ENCODE measurements around the gene CYTH1.
"Not testable (repeated sequence)": the region's sequence is repeated elsewhere in the genome, so short reads cannot be mapped to it uniquely, and the experiment has no call there.

CYTH1 gene

DNA sequence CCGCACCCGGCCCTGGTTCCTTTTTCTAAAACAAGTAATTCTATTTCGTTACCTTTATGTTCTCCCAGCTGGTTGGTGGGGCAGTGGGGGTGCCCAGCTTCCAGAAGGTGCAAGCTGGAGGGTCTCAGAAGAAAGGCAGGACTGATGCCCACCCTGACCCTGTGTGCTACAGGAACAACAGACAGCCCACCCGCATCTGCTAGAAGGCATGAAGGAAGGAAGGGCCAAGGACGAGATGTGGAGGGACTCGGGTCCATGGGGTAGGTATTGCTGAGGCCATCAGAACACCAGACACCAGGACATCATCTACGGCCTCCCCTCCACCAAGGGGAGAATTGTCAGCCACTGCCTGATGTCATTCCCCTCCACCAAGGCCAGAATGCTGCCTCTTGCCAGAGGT, 6.4 kb upstream of the CYTH1 start:
- DNase-seq (ENCODE audit: low read depth in 2 of 2), result no peak

- no peak for DNase-seq (ENCODE audit: low read depth in 2 of 2)
Observed at GRCh38 chr17:78787444-78787843, 5.4 kb upstream of the CYTH1 start.

- no peak for DNase-seq (ENCODE audit: low read depth in 2 of 2)
Observed at GRCh38 chr17:78785663-78786057, 3.6 kb upstream of the CYTH1 start.

- DNase-seq (ENCODE audit: low read depth in 2 of 2), result no peak
Observed at GRCh38 chr17:78785011-78785662, 3.1 kb upstream of the CYTH1 start.

GRCh38 chr17:78784352-78784751, 2.3 kb upstream of the CYTH1 start:
- DNase-seq (ENCODE audit: low read depth in 2 of 2), result no peak

DNA sequence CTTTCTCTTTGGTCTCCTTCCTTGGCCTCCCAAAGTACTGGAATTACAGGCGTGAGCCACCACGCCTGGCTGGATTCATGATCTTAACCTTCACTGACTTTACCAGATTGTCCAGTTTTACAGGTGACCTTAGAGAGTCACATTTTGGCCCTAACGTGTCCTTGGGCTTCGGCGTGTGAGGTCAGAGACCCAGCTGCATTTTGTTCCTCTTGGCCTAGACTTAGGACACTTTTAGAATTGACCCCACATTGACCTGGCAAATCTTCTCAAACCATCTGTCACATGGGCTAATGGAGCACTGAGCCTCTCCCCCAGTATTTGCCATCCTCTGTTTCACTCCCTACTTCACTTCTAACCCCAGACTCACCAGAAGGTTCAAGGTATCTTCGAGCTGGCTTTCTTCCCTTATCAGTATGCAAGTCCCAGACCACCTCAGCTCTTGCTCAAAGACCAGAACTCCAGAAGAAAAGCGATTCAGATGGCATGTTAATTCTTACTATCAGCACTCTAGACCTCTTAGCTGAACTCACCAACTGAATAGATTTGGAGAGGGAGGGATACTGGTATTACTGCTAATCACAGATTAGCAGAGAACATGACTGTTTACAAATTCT, 1.7 kb upstream of the CYTH1 start:
- DNase-seq (ENCODE audit: low read depth in 2 of 2), result no peak

- no peak for DNase-seq (ENCODE audit: low read depth in 2 of 2)
Observed at GRCh38 chr17:78781104-78781892, 775 bp downstream of the CYTH1 start.

DNA sequence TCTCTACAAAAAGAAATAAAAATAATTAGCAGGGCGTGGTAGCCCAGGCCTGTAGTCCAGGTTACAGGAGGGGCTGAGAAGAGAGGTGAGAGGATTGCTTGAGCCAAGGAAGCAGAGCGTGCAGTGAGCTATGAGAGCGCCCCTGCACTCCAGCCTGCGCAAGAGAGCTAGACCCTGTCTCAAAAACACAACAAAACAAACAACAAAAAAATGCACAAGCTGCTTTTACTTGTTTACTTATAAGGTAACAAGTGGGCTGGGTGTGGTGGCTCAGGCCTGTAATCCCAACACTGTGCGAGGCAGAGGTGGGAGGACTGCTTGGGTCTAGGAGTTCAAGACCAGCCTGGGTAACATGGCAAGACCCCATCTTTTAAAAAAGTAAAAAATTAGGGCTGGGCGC, 1.7 kb downstream of the CYTH1 start:
- no peak for DNase-seq (ENCODE audit: low read depth in 2 of 2)

GRCh38 chr17:78779850-78780249, 2.2 kb downstream of the CYTH1 start:
- DNase-seq (ENCODE audit: low read depth in 2 of 2), result no peak

DNA sequence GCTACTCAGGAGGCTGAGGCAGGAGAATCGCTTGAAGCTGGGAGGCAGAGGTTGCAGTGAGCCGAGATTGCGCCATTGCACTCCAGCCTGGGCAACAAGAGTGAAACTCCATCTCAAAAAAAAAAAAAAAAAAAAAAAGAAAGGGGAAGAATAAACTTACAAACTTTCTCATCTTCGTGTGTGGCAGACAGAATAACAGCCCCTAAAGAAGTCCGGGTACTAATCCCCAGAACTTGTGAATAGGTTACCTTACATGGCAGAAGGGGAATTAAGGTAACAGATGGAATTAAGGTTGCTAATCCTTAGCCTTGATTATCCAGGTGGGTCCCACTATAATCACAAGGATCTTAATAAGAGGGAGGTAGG, 2.8 kb downstream of the CYTH1 start:
- not testable (repeated sequence) for DNase-seq (ENCODE audit: low read depth in 2 of 2)

- no peak for DNase-seq (ENCODE audit: low read depth in 2 of 2)
Observed at GRCh38 chr17:78777881-78778280, 4.2 kb downstream of the CYTH1 start.

DNA sequence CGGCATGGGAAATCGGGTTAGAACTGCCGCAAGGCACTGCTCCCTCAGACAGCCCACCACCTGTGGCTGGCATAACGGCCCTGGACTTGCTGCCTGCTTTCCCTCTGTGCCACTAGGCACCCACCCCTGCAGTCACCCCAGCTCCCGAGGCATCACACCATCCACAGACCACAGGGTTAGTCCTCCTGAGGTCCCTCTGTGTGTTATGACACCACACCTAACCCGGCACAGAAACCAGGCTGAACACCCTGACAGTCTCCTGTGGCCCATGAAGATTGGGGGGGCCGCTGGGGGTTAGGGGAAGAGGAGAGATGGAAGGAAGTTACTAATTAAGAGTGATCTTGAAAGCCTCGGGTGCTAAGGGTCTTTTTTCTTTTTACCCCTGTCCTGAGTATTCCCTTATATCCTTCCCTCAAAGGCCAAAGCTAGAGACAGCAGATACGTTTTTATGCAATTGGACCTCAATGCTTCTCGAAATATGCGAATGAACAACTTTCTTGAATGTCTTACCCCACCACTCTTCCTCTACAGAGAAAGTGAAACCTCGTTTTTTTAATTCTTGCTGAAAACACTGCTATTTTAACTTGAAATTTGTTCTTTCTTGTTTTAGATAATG, 7.0 kb downstream of the CYTH1 start:
- peak; percentile 58 to 61 for DNase-seq (ENCODE audit: low read depth in 2 of 2)

GRCh38 chr17:78774453-78774852, 7.6 kb downstream of the CYTH1 start:
- no peak for DNase-seq (ENCODE audit: low read depth in 2 of 2)

- DNase-seq (ENCODE audit: low read depth in 2 of 2), result no peak
Observed at GRCh38 chr17:78771758-78772382, 10.2 kb downstream of the CYTH1 start.

- no peak for DNase-seq (ENCODE audit: low read depth in 2 of 2)
Observed at GRCh38 chr17:78769196-78769773, 12.8 kb downstream of the CYTH1 start.

DNA sequence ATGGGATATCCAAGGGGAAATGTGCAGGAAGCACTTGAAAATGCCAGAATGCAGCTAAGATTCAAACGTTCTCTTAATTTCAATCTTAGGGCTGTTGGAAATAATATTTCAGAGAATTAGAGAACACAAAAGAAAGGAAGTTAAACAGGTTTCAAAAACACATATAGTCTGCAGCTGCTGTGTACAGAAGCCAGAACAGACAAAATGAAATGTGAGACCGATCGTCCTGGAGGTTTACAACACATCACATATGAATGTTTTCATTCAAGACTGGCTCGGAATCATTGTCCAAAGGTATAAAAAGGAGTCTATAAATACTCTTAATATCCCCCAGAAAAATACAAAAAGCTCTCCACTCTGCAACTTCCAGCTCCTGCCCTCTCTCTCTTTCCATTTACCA, 14.3 kb downstream of the CYTH1 start:
- DNase-seq (ENCODE audit: low read depth in 2 of 2), result no peak

DNA sequence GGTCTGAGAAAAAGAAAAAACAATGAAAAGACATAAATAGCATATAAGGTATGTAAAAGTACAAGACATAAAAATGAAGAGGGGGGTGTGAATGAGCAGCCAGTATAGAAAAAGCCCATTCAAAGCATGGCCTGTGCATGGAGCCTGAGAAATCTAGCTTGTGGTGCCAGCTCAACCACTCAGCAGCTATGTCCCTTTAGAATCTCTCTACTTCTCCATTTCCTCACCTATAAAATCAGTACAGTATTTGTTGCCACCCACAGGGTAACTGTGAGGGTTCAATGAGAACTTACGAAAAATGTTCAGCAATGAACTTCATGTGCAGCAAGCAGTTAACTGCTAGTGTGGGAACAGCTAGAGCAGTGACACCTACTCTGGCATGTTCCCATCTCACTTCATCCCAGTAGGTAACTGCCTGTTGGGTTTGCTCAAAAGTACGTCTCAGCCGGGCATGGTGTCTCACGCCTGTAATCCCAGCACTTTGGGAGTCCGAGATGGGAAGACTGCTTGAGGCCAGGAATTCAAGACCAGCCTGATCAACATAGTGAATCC, 15.3 kb downstream of the CYTH1 start:
- DNase-seq (ENCODE audit: low read depth in 2 of 2), result no peak

DNA sequence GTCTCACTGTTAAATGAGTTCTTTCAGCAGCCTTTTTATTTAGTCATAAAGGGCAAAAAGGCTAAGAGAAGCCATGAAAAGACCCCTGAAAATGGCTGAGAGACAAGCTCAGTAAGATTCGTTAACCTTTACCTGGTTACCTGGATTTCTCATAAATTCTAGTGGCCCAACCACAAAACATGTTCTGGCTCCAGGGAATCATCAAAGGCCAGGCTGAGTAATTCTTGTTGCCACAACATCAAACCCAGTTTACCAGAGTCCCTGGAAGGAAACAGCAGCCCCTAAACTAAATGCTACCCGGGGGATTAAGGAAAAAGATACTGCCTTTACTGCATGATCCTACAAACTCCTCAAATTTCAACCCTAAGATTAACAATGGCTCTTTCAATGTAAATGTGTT, 15.8 kb downstream of the CYTH1 start:
- DNase-seq (ENCODE audit: low read depth in 2 of 2), result no peak

- no peak for DNase-seq (ENCODE audit: low read depth in 2 of 2)
Observed at GRCh38 chr17:78765821-78766220, 16.3 kb downstream of the CYTH1 start.

- DNase-seq (ENCODE audit: low read depth in 2 of 2), result no peak
Observed at GRCh38 chr17:78764871-78765270, 17.2 kb downstream of the CYTH1 start.

GRCh38 chr17:78763561-78763960, 18.5 kb downstream of the CYTH1 start:
- DNase-seq (ENCODE audit: low read depth in 2 of 2), result no peak

Data from stimulated activated CD8-positive, alpha-beta memory T cell treated with anti-CD3 and anti-CD28 coated beads, Interleukin-2, amount 100 ng/mL, for 48 hours (primary cell).